Dedifferentiated amniotic fluid mesenchymal stem cell (primary cell): ENCODE results near the gene VSX1.

ENCODE experiments used
- DNase-seq: peaks from one replicate; pipeline ENCODE4 v3.0.0-alpha.2; 2016; ENCODE audit errors: extremely low spot score

Gene VSX1

GRCh38 chr20:25040438-25040831 lies 41.5 kb downstream of the VSX1 start:
- DNase-seq, result no peak

- DNase-seq, result no peak
These were observed 42.1 kb downstream of the VSX1 start for GRCh38 chr20:25039697-25040437.

- DNase-seq, result no peak
These were observed 43.3 kb downstream of the VSX1 start for GRCh38 chr20:25038591-25039015.

- DNase-seq, result no peak
These were observed 43.9 kb downstream of the VSX1 start for GRCh38 chr20:25038103-25038410.

GRCh38 chr20:25037288-25038102 lies 44.4 kb downstream of the VSX1 start:
- no peak for DNase-seq

GRCh38 chr20:25036331-25036936 lies 45.5 kb downstream of the VSX1 start:
- no peak for DNase-seq

GRCh38 chr20:25035921-25036320 lies 46.0 kb downstream of the VSX1 start:
- no peak for DNase-seq

GRCh38 chr20:25033924-25034300 lies 48.0 kb downstream of the VSX1 start:
- DNase-seq, result no peak

- no peak for DNase-seq
These were observed 48.5 kb downstream of the VSX1 start for GRCh38 chr20:25033265-25033923.

- DNase-seq, result no peak
These were observed 49.3 kb downstream of the VSX1 start for GRCh38 chr20:25032478-25033264.

GRCh38 chr20:25032065-25032477 lies 49.9 kb downstream of the VSX1 start:
- no peak for DNase-seq

- DNase-seq, result no peak
These were observed 50.7 kb downstream of the VSX1 start for GRCh38 chr20:25031241-25031640.

GRCh38 chr20:25030649-25031207 lies 51.2 kb downstream of the VSX1 start:
- no peak for DNase-seq

GRCh38 chr20:25030007-25030648 lies 51.8 kb downstream of the VSX1 start:
- no peak for DNase-seq

- no peak for DNase-seq
These were observed 55.8 kb downstream of the VSX1 start for GRCh38 chr20:25025986-25026605.
